ENCODE measurements around the gene ASIC2.

Gene ASIC2

DNA sequence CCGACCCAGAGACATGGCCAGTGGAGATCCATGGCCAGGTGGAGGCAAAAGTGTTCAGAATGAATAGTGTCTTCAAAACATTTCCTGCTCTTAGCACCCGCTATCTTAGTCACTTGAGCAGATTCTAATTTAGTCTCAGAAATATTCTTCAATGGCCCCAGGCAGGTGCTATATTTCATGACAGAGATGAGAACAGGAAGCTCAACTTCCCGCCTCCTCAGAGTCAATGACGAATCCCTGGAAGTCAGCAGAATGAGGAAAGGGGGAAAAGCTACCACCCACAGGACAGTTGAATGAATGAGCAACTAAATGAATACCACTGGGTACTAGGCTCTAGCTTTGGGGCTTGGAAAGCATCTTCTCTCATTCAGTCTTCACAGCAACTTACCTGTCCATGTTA, 147.2 kb downstream of the ASIC2 start:
- no peaks in the 10 kb centered on the region for H3K9me3 ChIP-seq (ENCODE audit: control insufficient read depth, insufficient read depth, low read depth, low read length)
- no peak overlapping the region for H3K27ac ChIP-seq (ENCODE audit: extremely low read depth, low read depth, low read length)
- ChIA-PET POLR2A (no interaction called here), CTCF (no interaction called here)
- no peaks in the 10 kb centered on the region for H3K36me3 ChIP-seq (ENCODE audit: control insufficient read depth in 2 of 2, insufficient read depth in 1 of 2, low read length in 2 of 2)
- TF ChIP-seq, protein P1, sequence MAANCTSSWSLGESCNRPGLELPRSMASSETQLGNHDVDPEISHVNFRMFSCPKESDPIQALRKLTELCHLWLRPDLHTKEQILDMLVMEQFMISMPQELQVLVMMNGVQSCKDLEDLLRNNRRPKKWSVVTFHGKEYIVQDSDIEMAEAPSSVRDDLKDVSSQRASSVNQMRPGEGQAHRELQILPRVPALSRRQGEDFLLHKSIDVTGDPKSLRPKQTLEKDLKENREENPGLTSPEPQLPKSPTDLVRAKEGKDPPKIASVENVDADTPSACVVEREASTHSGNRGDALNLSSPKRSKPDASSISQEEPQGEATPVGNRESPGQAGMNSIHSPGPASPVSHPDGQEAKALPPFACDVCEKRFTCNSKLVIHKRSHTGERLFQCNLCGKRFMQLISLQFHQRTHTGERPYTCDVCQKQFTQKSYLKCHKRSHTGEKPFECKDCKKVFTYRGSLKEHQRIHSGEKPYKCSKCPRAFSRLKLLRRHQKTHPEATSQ (tag by site-specific recombination; IDR thresholded peaks at IDR 0.05) = no peak
- TF ChIP-seq, protein P2, sequence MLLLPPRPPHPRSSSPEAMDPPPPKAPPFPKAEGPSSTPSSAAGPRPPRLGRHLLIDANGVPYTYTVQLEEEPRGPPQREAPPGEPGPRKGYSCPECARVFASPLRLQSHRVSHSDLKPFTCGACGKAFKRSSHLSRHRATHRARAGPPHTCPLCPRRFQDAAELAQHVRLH (tag by site-specific recombination; IDR thresholded peaks at IDR 0.05) = no peak
- TF ChIP-seq ZNF791 (tag by site-specific recombination; IDR thresholded peaks at IDR 0.05) = no peak
- TF ChIP-seq ZNF174 (tag by site-specific recombination; IDR thresholded peaks at IDR 0.05) = no peak
- TF ChIP-seq ZBTB21 (tag by site-specific recombination; IDR thresholded peaks at IDR 0.05) = no peak
- no peak for TF ChIP-seq KLF9 (tag by site-specific recombination; IDR thresholded peaks at IDR 0.05; ENCODE audit: low read depth)
- no peak for TF ChIP-seq ZBTB48 (tag by site-specific recombination; IDR thresholded peaks at IDR 0.05)
- TF ChIP-seq, protein P3, sequence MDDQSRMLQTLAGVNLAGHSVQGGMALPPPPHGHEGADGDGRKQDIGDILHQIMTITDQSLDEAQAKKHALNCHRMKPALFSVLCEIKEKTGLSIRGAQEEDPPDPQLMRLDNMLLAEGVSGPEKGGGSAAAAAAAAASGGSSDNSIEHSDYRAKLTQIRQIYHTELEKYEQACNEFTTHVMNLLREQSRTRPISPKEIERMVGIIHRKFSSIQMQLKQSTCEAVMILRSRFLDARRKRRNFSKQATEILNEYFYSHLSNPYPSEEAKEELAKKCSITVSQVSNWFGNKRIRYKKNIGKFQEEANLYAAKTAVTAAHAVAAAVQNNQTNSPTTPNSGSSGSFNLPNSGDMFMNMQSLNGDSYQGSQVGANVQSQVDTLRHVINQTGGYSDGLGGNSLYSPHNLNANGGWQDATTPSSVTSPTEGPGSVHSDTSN (CRISPR knock-in tag; IDR thresholded peaks at IDR 0.05) = no peak
- TF ChIP-seq HOXC10 (CRISPR knock-in tag; IDR thresholded peaks at IDR 0.05) = no peak
- TF ChIP-seq ZNF600 (tag by site-specific recombination; IDR thresholded peaks at IDR 0.05) = no peak
- TF ChIP-seq ZNF549 (tag by site-specific recombination; IDR thresholded peaks at IDR 0.05) = no peak
- no peak for TF ChIP-seq ZNF433 (tag by site-specific recombination; IDR thresholded peaks at IDR 0.05; ENCODE audit: low read depth)
- no peak for TF ChIP-seq SCRT2 (tag by site-specific recombination; IDR thresholded peaks at IDR 0.05)
- TF ChIP-seq, protein P4, sequence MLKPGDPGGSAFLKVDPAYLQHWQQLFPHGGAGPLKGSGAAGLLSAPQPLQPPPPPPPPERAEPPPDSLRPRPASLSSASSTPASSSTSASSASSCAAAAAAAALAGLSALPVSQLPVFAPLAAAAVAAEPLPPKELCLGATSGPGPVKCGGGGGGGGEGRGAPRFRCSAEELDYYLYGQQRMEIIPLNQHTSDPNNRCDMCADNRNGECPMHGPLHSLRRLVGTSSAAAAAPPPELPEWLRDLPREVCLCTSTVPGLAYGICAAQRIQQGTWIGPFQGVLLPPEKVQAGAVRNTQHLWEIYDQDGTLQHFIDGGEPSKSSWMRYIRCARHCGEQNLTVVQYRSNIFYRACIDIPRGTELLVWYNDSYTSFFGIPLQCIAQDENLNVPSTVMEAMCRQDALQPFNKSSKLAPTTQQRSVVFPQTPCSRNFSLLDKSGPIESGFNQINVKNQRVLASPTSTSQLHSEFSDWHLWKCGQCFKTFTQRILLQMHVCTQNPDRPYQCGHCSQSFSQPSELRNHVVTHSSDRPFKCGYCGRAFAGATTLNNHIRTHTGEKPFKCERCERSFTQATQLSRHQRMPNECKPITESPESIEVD (tag by site-specific recombination; IDR thresholded peaks at IDR 0.05) = no peak
- no peak overlapping the region for H3K4me3 ChIP-seq (ENCODE audit: low read depth, low read length)
- H3K4me1 ChIP-seq (ENCODE audit: control insufficient read depth, insufficient read depth, low read length) = no peaks in the 10 kb centered on the region

DNA sequence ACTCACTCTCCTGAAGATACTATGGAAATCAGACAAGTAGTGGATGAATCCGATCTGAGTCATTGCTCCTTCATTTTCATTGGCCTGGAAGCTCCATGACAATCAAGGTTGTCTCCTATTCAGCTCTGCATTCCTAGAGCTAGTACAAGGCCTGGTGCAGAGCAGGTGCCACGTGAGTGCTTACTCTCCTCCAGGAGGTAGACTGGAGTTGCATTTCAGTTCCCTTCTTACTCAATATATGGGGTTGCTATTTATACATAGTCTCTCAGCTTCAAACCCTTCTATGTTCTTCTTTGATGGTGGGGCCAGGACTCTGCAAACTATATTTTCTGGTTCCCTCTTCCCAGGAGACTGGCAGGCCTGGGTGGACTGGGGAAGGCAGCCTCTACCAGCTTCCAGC, 148.3 kb downstream of the ASIC2 start:
- ChIA-PET POLR2A (interaction anchor here (1.0 kb wide), 1 partner anchor 9 kb away, joined by 3 read pairs; no protein-coding TSS in a partner anchor), CTCF (interaction anchor here (0.6 kb wide), 1 partner anchor 165 kb away, joined by 3 read pairs; no protein-coding TSS in a partner anchor)
- Histone ChIP-seq H3K9me3 (ENCODE audit: control insufficient read depth, insufficient read depth, low read depth, low read length) (no peaks in the 10 kb centered on the region), H3K4me3 (ENCODE audit: low read depth, low read length) (no peak overlapping the region), H3K27ac (ENCODE audit: extremely low read depth, low read depth, low read length) (no peak overlapping the region), H3K4me1 (ENCODE audit: control insufficient read depth, insufficient read depth, low read length) (no peaks in the 10 kb centered on the region), H3K36me3 (ENCODE audit: control insufficient read depth in 2 of 2, insufficient read depth in 1 of 2, low read length in 2 of 2) (no peaks in the 10 kb centered on the region)
- TF ChIP-seq, protein P5, sequence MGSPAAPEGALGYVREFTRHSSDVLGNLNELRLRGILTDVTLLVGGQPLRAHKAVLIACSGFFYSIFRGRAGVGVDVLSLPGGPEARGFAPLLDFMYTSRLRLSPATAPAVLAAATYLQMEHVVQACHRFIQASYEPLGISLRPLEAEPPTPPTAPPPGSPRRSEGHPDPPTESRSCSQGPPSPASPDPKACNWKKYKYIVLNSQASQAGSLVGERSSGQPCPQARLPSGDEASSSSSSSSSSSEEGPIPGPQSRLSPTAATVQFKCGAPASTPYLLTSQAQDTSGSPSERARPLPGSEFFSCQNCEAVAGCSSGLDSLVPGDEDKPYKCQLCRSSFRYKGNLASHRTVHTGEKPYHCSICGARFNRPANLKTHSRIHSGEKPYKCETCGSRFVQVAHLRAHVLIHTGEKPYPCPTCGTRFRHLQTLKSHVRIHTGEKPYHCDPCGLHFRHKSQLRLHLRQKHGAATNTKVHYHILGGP (tag by site-specific recombination; IDR thresholded peaks at IDR 0.05) = no peak
- TF ChIP-seq ZNF768 (tag by site-specific recombination; IDR thresholded peaks at IDR 0.05) (no peak), ZNF391 (tag by site-specific recombination; IDR thresholded peaks at IDR 0.05; ENCODE audit: borderline replicate concordance, low read depth) (no peak), YY1 (tag by site-specific recombination; IDR thresholded peaks at IDR 0.05) (no peak)
- TF ChIP-seq, protein P6, sequence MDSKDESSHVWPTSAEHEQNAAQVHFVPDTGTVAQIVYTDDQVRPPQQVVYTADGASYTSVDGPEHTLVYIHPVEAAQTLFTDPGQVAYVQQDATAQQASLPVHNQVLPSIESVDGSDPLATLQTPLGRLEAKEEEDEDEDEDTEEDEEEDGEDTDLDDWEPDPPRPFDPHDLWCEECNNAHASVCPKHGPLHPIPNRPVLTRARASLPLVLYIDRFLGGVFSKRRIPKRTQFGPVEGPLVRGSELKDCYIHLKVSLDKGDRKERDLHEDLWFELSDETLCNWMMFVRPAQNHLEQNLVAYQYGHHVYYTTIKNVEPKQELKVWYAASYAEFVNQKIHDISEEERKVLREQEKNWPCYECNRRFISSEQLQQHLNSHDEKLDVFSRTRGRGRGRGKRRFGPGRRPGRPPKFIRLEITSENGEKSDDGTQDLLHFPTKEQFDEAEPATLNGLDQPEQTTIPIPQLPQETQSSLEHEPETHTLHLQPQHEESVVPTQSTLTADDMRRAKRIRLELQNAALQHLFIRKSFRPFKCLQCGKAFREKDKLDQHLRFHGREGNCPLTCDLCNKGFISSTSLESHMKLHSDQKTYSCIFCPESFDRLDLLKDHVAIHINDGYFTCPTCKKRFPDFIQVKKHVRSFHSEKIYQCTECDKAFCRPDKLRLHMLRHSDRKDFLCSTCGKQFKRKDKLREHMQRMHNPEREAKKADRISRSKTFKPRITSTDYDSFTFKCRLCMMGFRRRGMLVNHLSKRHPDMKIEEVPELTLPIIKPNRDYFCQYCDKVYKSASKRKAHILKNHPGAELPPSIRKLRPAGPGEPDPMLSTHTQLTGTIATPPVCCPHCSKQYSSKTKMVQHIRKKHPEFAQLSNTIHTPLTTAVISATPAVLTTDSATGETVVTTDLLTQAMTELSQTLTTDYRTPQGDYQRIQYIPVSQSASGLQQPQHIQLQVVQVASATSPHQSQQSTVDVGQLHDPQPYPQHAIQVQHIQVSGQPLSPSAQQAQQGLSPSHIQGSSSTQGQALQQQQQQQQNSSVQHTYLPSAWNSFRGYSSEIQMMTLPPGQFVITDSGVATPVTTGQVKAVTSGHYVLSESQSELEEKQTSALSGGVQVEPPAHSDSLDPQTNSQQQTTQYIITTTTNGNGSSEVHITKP (tag by site-specific recombination; IDR thresholded peaks at IDR 0.05) = no peak
